Activated T-cell treated with anti-CD3 and anti-CD28 coated beads, Interleukin-2, amount 50 U/mL, for 24 hours (primary cell): ENCODE results near the gene TMEM236.

Source experiments
- DNase-seq: peaks from one replicate; pipeline ENCODE4 v3.0.0-alpha.2; 2020
- H3K27ac Mint-ChIP-seq: 2 replicates; pipeline ENCODE4 v1.8.0; 2020; ENCODE audit warnings: mild to moderate bottlenecking, mixed read lengths
- H3K27me3 Mint-ChIP-seq: 2 replicates; pipeline ENCODE4 v1.8.0; 2020; ENCODE audit warnings: mixed read lengths
- H3K36me3 Mint-ChIP-seq: 2 replicates; pipeline ENCODE4 v1.8.0; 2020; ENCODE audit warnings: low read depth, mixed read lengths
- H3K4me1 Mint-ChIP-seq: 2 replicates; pipeline ENCODE4 v1.8.0; 2020; ENCODE audit warnings: low read depth, mixed read lengths
- H3K4me3 Mint-ChIP-seq: 2 replicates; pipeline ENCODE4 v1.8.0; 2020; ENCODE audit warnings: mild to moderate bottlenecking, moderate library complexity, mixed read lengths
- H3K9me3 Mint-ChIP-seq: 2 replicates; pipeline ENCODE4 v1.8.0; 2020; ENCODE audit warnings: mixed read lengths

Gene TMEM236

GRCh38 chr10:17811146-17811865, 59.3 kb downstream of the TMEM236 start:
- H3K27me3 Mint-ChIP-seq: peaks cover 45% of the 10 kb centered on the region
- peaks cover 8% of the 10 kb centered on the region for H3K4me1 Mint-ChIP-seq
- DNase-seq: no peak
- no peaks in the 10 kb centered on the region for H3K36me3 Mint-ChIP-seq
- H3K9me3 Mint-ChIP-seq: no peaks in the 10 kb centered on the region
- no peak overlapping the region for H3K4me3 Mint-ChIP-seq
- H3K27ac Mint-ChIP-seq: no peak overlapping the region

DNA sequence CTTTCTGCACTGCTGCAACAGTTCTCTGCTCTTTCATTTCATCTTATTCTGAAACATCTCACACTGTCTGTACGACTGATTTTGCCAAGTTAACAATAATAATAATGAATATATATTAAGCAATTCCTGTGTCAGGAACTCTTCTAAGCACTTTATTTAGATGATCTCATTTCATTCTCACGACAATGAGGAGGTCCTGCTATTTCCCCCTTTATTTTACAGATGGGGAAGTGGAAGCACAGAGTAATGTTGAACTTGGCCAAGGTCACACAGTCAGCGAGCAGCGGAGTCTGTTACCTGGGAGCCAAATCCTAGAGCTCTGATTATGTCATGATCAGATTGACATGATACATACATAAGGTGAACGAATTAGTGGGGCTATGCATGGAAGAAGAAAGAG, 63.0 kb downstream of the TMEM236 start:
- Mint-ChIP-seq H3K4me1 (peaks cover 4% of the 10 kb centered on the region), H3K4me3 (no peak overlapping the region), H3K27me3 (peaks cover 36% of the 10 kb centered on the region), H3K36me3 (no peaks in the 10 kb centered on the region), H3K27ac (no peak overlapping the region), H3K9me3 (no peaks in the 10 kb centered on the region)
- no peak for DNase-seq

DNA sequence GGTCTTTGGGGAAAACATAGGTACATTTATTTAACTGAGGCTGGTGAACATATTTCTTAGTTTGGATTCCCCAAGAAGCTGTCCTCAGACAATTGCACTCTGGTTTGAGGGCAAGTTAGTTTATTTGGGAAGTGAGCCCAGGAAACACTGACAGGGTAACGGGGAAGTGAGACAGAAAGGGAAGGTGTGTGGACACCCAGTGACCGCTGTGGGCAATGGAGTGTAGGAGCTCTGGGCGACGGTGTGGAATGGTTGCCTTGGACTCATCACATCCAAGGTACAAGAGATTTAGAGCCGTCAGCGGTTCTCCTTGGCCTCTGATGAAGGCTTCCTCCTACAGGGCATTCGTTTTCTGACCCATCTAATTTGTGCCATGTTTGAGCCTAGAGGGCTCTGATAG, 64.2 kb downstream of the TMEM236 start:
- H3K4me3 Mint-ChIP-seq: no peak overlapping the region
- H3K4me1 Mint-ChIP-seq: no peaks in the 10 kb centered on the region
- H3K36me3 Mint-ChIP-seq: no peaks in the 10 kb centered on the region
- DNase-seq: no peak
- H3K27me3 Mint-ChIP-seq: peaks cover 26% of the 10 kb centered on the region
- H3K27ac Mint-ChIP-seq: no peak overlapping the region
- no peaks in the 10 kb centered on the region for H3K9me3 Mint-ChIP-seq

DNA sequence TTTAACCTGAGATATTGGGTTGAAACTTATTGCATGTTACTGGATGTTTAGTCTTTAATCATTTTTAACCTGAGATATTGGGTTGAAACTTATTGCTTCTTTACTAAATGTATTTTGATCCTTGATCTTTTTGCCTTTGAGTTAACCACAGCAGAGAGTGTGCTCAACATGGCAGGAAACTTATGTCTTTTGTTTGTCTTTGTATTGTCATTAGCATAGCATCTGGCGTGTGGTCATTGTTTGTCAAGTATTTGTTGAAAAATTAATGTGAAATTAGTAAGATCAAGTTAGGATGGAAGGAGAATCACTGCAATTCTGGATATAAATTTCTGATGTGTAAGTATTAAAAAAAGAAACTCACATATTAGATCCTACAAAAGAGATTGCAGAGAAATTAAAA, 65.3 kb downstream of the TMEM236 start:
- Mint-ChIP-seq H3K9me3 (no peaks in the 10 kb centered on the region), H3K4me1 (no peaks in the 10 kb centered on the region), H3K4me3 (no peak overlapping the region), H3K36me3 (no peaks in the 10 kb centered on the region), H3K27me3 (peaks cover 16% of the 10 kb centered on the region), H3K27ac (no peak overlapping the region)
- DNase-seq: no peak

GRCh38 chr10:17817790-17818189, 65.8 kb downstream of the TMEM236 start:
- H3K36me3 Mint-ChIP-seq: no peaks in the 10 kb centered on the region
- no peak for DNase-seq

GRCh38 chr10:17819836-17820235, 67.8 kb downstream of the TMEM236 start:
- Mint-ChIP-seq H3K4me3 (no peak overlapping the region), H3K27ac (no peak overlapping the region), H3K27me3 (peaks cover 7% of the 10 kb centered on the region)

More at GRCh38 chr10:17817790-17818189, 65.8 kb downstream of the TMEM236 start:
- Mint-ChIP-seq H3K4me1 (no peaks in the 10 kb centered on the region), H3K27ac (no peak overlapping the region), H3K9me3 (no peaks in the 10 kb centered on the region), H3K4me3 (no peak overlapping the region), H3K27me3 (peaks cover 15% of the 10 kb centered on the region)

DNA sequence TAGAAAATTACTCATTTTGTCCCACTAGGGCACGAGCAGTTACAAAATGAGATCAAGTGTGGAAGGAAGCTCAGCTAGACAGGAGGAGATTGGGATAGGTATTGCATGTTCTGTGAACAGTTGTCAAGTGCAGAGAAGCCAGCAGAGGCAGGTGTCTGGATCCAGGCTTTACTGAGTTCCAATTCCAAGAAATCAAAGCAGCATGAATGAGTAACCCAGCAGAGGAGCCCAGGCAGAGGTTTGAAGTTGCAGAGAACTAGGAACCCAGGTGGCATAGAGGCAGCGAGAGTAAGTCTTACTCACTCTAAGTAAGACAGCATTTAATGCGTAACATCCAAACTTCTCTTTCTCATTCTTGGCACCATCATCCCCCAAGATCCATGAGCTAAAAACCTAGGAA, 68.9 kb downstream of the TMEM236 start:
- H3K27me3 Mint-ChIP-seq: peaks cover 8% of the 10 kb centered on the region
- no peak for DNase-seq
- H3K4me1 Mint-ChIP-seq: no peaks in the 10 kb centered on the region
- H3K4me3 Mint-ChIP-seq: no peak overlapping the region
- no peaks in the 10 kb centered on the region for H3K36me3 Mint-ChIP-seq
- no peak overlapping the region for H3K27ac Mint-ChIP-seq
- no peaks in the 10 kb centered on the region for H3K9me3 Mint-ChIP-seq

More at GRCh38 chr10:17819836-17820235, 67.8 kb downstream of the TMEM236 start:
- Mint-ChIP-seq H3K4me1 (no peaks in the 10 kb centered on the region), H3K9me3 (no peaks in the 10 kb centered on the region), H3K36me3 (no peaks in the 10 kb centered on the region)
- no peak for DNase-seq

- Mint-ChIP-seq H3K9me3 (no peaks in the 10 kb centered on the region), H3K27ac (no peak overlapping the region), H3K4me3 (no peak overlapping the region), H3K27me3 (peaks cover 8% of the 10 kb centered on the region), H3K4me1 (no peaks in the 10 kb centered on the region), H3K36me3 (no peaks in the 10 kb centered on the region)
- DNase-seq: no peak
These were observed 69.9 kb downstream of the TMEM236 start for GRCh38 chr10:17821893-17822292.

GRCh38 chr10:17831341-17831740, 79.3 kb downstream of the TMEM236 start:
- Mint-ChIP-seq H3K27ac (no peak overlapping the region), H3K4me3 (no peak overlapping the region), H3K27me3 (peaks cover 12% of the 10 kb centered on the region), H3K9me3 (no peaks in the 10 kb centered on the region), H3K4me1 (no peaks in the 10 kb centered on the region), H3K36me3 (no peaks in the 10 kb centered on the region)
- DNase-seq: no peak

DNA sequence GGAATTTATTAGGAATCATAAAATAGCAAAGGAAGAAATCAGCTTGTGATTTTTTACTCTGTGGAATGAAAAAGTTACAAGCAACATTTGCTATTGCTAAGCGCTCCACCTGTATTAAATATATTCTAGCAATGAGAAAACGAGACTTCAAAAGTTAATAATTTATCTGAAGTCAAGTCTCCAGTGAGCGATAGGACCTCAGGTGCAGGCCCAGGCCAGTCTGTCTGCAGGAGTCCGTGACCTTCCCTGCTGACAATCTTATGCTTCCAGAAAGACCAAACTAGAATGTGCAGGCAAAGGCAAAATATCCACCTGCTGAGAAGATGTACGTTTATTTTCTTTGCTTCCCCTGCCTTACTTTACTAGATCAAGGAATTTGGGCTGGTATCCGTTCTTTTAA, 79.9 kb downstream of the TMEM236 start:
- no peak for DNase-seq
- Mint-ChIP-seq H3K4me3 (no peak overlapping the region), H3K36me3 (no peaks in the 10 kb centered on the region), H3K27me3 (peaks cover 14% of the 10 kb centered on the region), H3K9me3 (no peaks in the 10 kb centered on the region), H3K4me1 (no peaks in the 10 kb centered on the region), H3K27ac (no peak overlapping the region)

- H3K27ac Mint-ChIP-seq: no peak overlapping the region
- DNase-seq: no peak
- H3K36me3 Mint-ChIP-seq: no peaks in the 10 kb centered on the region
- no peak overlapping the region for H3K4me3 Mint-ChIP-seq
- peaks cover 22% of the 10 kb centered on the region for H3K27me3 Mint-ChIP-seq
- H3K9me3 Mint-ChIP-seq: no peaks in the 10 kb centered on the region
- no peaks in the 10 kb centered on the region for H3K4me1 Mint-ChIP-seq
These were observed 81.7 kb downstream of the TMEM236 start for GRCh38 chr10:17833656-17834055.

GRCh38 chr10:17835688-17836087, 83.7 kb downstream of the TMEM236 start:
- no peak overlapping the region for H3K4me3 Mint-ChIP-seq
- H3K4me1 Mint-ChIP-seq: no peaks in the 10 kb centered on the region
- H3K36me3 Mint-ChIP-seq: no peaks in the 10 kb centered on the region
- no peak for DNase-seq
- no peak overlapping the region for H3K27ac Mint-ChIP-seq
- H3K27me3 Mint-ChIP-seq: peaks cover 19% of the 10 kb centered on the region
- H3K9me3 Mint-ChIP-seq: no peaks in the 10 kb centered on the region

DNA sequence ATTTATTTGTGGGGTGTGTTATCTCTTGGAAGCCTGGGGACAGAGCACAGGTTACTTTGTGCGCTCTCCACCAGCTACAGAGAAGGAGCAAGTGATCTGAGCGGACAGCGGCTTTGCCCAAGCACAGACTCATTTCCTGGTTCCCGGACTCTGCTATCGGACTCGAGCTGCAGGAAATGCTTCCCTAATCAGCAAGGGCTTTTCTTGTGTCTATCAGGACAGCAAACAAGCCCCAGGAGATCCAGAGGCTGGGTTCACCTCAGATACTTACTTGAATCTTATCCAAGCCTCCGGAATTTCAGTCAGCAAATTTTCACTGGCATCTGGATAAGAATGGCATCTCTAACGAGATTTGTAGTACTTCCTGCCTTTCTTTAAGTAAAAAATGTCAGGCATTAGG, 84.9 kb downstream of the TMEM236 start:
- DNase-seq: no peak
- Mint-ChIP-seq H3K9me3 (no peaks in the 10 kb centered on the region), H3K36me3 (no peaks in the 10 kb centered on the region), H3K27me3 (peaks cover 19% of the 10 kb centered on the region), H3K4me1 (no peaks in the 10 kb centered on the region), H3K27ac (no peak overlapping the region), H3K4me3 (no peak overlapping the region)

- no peak for DNase-seq
- Mint-ChIP-seq H3K9me3 (no peaks in the 10 kb centered on the region), H3K36me3 (no peaks in the 10 kb centered on the region), H3K4me3 (no peak overlapping the region), H3K4me1 (no peaks in the 10 kb centered on the region), H3K27ac (no peak overlapping the region), H3K27me3 (peaks cover 19% of the 10 kb centered on the region)
These were observed 86.2 kb downstream of the TMEM236 start for GRCh38 chr10:17838080-17838648.

- H3K27me3 Mint-ChIP-seq: peaks cover 15% of the 10 kb centered on the region
- no peaks in the 10 kb centered on the region for H3K36me3 Mint-ChIP-seq
- H3K4me3 Mint-ChIP-seq: no peak overlapping the region
- H3K9me3 Mint-ChIP-seq: no peaks in the 10 kb centered on the region
- no peak overlapping the region for H3K27ac Mint-ChIP-seq
- no peaks in the 10 kb centered on the region for H3K4me1 Mint-ChIP-seq
- DNase-seq: no peak
These were observed 89.0 kb downstream of the TMEM236 start for GRCh38 chr10:17841050-17841449.
